ENCODE measurements around the gene CAMTA1. TPM values are rescaled to one million over a fixed set of nuclear protein-coding genes. Genes with fewer than 3 reads are reported as not detected.

The CAMTA1 gene
- total RNA-seq, 2 donors from 2014 or later, result 55.3 to 69.5 TPM

DNA sequence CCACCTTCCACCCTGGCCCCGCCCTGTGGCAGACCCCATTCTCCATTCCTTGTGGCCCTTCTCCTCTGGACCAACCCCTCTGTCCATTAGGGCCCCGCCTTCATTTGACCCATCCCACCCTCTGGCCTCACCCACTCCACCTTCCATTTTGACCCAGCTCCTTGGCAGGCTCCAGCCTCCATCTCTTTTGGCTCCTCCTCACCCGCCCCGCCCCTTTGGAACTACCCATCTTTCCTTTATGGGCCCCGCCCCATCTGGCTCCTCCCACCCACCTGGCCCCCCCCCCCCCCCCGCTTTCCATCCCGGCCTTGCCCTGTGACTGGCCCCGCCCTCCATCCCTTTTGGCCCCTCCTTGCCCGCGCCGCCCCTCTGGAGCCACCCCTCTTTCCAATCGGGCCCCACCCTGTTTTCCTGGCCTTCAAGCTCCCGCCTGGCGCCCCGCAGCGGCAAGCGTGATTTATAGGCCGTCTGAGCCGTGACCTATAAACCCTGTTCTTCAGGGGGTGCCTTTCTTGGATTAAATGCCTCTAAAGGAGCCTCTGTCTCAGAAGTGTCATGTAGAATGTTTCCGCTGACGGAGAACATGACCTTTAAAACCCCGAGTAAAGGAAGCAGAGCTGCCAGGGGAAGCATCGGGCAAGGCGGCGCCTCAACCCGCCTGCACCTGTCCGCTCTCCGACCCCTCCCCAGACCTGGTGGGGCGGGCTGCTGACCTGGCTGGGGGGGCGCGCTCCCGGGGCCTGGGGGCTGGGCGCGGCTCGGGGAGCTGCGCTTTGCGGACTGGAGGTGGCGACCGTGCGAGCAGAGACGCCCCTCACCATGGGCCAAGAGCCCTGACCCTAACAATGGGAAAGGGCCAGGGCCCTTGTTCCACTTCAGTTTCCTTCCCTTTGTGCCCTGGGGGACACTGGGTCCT is 178.0 kb downstream of the CAMTA1 start:
- no peaks in the 10 kb centered on the region for H3K9me3 ChIP-seq (ENCODE audit: control insufficient read depth, low read length, poor library complexity, severe bottlenecking)
- peaks cover 64% of the 10 kb centered on the region for H3K27me3 Mint-ChIP-seq
- ATAC-seq (peak; percentile 53), DNase-seq (peak in 2 of 3 donors; percentile 30 to 37)
- H3K4me1 Mint-ChIP-seq, result peaks cover 15% of the 10 kb centered on the region
- no peaks in the 10 kb centered on the region for H3K36me3 Mint-ChIP-seq (ENCODE audit: low read depth)
- H3K4me3 Mint-ChIP-seq, result peak overlapping the region; percentile 88
- H3K27ac Mint-ChIP-seq, result no peak overlapping the region

DNA sequence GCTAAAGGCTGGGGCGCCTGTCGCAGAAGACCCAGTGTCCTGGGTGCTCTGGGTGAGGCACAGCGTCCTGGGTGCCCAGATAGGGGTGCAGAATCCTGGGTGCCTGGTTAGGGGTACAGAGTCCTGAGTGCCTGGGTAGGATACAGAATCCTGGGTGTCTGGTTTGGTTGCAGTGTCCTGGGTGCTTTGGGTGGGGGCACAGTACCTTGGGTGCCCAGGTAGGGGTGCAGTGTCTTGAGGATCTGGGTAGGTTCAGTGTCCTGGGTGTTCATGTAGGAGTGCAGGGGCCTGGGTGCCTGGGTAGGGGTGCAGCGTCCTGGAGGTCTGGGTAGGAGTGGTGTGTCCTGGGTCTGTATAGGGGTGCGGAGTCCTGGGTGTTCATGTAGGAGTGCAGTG is 178.7 kb downstream of the CAMTA1 start:
- ATAC-seq, result no peak
- Mint-ChIP-seq H3K4me3 (peak overlapping the region; percentile 71), H3K27me3 (peaks cover 70% of the 10 kb centered on the region), H3K27ac (no peak overlapping the region), H3K36me3 (ENCODE audit: low read depth) (peaks cover 2% of the 10 kb centered on the region), H3K4me1 (peaks cover 21% of the 10 kb centered on the region)
- H3K9me3 ChIP-seq (ENCODE audit: control insufficient read depth, low read length, poor library complexity, severe bottlenecking), result no peaks in the 10 kb centered on the region
- DNase-seq, result no peak

DNA sequence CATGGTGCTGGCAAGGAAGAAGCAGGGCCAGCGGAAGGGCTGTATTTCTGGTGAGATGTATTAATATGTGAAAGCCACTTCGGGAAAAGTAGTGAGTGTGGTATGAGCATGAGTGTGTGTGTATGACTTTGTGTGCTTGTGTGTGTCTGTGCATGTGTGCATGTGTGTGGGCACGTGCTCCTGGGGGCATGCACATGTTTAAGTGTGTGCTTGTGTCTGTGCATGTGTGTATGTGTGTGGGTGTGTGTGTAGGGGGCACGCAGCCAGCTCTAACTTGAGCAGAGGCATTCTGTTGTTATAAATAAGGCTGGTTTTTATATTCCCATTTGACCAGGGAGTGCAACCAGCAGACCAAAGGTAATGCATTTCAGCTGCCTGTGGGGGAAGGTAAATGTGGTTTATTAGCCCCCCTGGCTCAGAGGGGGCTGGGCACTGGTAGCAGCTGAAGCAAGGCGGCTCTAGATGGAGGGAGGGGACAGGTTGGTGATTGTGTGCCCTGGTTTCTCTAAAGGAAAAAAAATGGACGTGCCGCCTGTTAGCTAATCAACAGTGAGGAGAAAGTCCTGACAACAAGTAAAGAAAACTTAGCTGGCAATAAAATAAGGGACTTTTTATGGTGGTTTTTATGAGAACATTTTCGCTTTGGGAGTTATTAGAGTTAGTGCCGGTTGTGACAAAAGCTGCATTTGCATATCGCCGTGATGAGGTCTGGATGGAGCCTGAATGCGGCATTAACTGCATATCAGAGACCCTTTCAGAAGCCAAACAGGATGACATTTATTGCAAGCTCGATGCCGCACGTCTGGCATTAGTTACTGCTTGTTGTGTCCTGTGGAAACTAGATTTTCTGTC is 180.1 kb downstream of the CAMTA1 start:
- no peaks in the 10 kb centered on the region for H3K9me3 ChIP-seq (ENCODE audit: control insufficient read depth, low read length, poor library complexity, severe bottlenecking)
- ATAC-seq, result no peak
- H3K4me1 Mint-ChIP-seq, result peaks cover 29% of the 10 kb centered on the region
- H3K36me3 Mint-ChIP-seq (ENCODE audit: low read depth), result peaks cover 2% of the 10 kb centered on the region
- DNase-seq, result no peak
- peaks cover 64% of the 10 kb centered on the region for H3K27me3 Mint-ChIP-seq
- H3K4me3 Mint-ChIP-seq, result no peak overlapping the region
- peak overlapping the region; percentile 16 for H3K27ac Mint-ChIP-seq

DNA sequence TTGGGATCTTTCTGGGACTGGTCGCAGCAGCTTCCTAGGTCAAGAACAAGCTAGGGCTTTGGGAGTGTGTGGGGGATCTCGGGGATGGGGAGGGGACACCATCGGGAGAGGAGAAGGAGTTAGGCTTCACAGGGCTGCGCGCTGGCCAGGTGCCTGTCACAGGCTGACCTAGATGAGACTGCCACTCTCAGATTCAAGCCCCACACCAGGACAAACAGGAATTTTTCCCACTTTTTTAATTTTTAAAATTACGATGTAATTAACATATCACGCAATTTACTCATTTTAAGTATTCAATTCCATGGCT is 180.6 kb downstream of the CAMTA1 start:
- no peak for ATAC-seq
- H3K4me1 Mint-ChIP-seq, result peaks cover 29% of the 10 kb centered on the region
- H3K27ac Mint-ChIP-seq, result no peak overlapping the region
- H3K9me3 ChIP-seq (ENCODE audit: control insufficient read depth, low read length, poor library complexity, severe bottlenecking), result no peaks in the 10 kb centered on the region
- peaks cover 58% of the 10 kb centered on the region for H3K27me3 Mint-ChIP-seq
- peaks cover 2% of the 10 kb centered on the region for H3K36me3 Mint-ChIP-seq (ENCODE audit: low read depth)
- no peak for DNase-seq
- H3K4me3 Mint-ChIP-seq, result no peak overlapping the region

DNA sequence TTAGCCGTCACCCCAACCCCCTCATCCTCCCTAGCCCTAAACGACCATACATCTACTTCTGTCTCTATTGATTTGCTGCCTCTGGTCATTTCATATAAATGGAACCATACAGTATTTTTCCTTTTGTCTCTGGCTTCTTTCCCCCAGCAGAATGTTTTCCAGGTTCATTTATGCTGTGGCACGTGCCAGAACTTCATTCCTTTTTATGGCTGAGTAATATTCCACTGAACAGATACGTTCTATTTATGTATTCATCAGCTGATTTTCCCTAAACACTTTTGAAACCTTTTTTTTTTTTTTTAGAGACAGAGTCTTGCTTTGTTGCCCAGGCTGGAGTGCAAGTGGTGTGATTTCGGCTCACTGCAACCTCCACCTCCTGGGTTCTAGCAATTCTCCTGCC is 181.1 kb downstream of the CAMTA1 start:
- DNase-seq (no peak), ATAC-seq (no peak)
- Mint-ChIP-seq H3K36me3 (ENCODE audit: low read depth) (peaks cover 2% of the 10 kb centered on the region), H3K4me3 (no peak overlapping the region), H3K4me1 (peaks cover 29% of the 10 kb centered on the region), H3K27ac (no peak overlapping the region), H3K27me3 (peaks cover 58% of the 10 kb centered on the region)
- H3K9me3 ChIP-seq (ENCODE audit: control insufficient read depth, low read length, poor library complexity, severe bottlenecking), result no peaks in the 10 kb centered on the region

DNA sequence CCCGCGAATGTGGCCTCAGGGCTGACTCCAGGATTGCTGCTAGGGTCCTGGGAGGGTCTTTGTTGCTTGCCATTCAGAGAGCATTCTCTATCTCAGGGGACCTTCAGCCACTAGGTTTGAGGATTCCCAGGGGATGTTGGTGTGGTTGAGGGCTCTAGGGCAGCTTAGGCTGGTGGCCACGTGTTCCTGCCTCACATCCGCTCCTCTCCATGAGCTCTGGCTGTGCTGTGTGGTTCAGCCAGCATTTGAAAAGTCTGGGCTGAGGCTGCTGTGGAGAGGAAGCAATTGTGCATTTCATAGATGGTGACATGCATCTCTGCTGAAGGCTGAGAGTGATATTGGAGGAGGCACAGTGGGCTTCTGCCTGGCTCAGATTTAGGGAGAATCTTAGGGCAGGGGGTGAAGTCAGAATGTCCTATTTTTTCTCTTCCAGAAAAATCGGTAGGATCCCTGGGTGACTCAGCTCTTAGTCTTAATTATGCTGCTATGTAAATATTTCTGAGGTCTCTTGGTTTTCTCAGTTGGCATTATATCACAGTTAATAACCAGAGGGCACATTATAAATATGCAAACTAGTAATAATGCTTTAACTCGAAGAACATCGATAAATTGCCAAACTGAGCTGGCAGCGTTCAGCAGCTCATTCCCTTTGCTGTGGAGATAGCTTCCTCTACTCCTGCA is 182.3 kb downstream of the CAMTA1 start:
- no peak for ATAC-seq
- peaks cover 29% of the 10 kb centered on the region for H3K4me1 Mint-ChIP-seq
- H3K27me3 Mint-ChIP-seq, result peaks cover 70% of the 10 kb centered on the region
- no peak overlapping the region for H3K27ac Mint-ChIP-seq
- H3K4me3 Mint-ChIP-seq, result peak overlapping the region; percentile 57
- H3K36me3 Mint-ChIP-seq (ENCODE audit: low read depth), result peaks cover 2% of the 10 kb centered on the region
- no peak for DNase-seq
- H3K9me3 ChIP-seq (ENCODE audit: control insufficient read depth, low read length, poor library complexity, severe bottlenecking), result no peaks in the 10 kb centered on the region

DNA sequence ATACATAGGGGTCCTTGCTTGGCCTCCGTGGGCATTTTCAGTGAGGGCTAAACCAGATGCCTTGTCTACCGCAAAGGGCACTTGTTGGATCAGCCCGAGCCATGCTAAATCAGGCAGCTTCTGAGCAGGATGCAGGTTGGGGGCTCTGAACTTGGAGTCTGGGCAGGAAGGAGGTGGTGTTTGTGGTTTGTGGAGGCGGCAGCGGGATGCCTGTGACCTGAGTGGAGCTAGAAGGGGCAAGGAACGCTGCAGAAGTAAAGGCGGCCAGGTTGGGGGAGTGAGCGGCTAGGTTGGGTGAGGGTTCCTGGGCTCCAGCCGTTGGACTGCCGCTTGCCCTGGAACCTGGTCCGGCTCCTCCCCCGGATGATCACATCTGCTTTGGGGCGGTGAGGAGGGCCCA is 183.9 kb downstream of the CAMTA1 start:
- no peak for ATAC-seq
- peaks cover 23% of the 10 kb centered on the region for H3K4me1 Mint-ChIP-seq

DNA sequence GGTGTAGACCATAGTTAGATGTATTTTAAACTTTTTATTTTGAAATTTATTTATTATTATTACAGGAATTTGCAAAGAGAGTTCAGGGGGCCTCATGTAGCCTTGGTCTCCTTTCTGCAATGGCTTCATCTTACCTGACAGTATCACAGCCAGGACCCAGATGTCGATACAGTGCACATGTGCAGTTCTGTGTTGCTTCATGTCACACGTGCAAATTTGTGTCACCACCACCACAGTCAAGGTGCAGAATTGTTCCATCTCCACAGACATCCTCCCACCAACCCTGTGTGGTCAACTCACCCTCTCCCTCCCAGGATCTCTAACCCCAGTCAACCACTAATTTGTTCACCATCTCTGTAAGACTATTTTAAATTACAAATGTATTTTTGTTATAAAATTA is 184.5 kb downstream of the CAMTA1 start:
- ATAC-seq (no peak), DNase-seq (no peak)
- Mint-ChIP-seq H3K36me3 (ENCODE audit: low read depth) (peaks cover 2% of the 10 kb centered on the region), H3K4me3 (no peak overlapping the region), H3K4me1 (peaks cover 21% of the 10 kb centered on the region), H3K27ac (no peak overlapping the region), H3K27me3 (peaks cover 76% of the 10 kb centered on the region)
- H3K9me3 ChIP-seq (ENCODE audit: control insufficient read depth, low read length, poor library complexity, severe bottlenecking), result no peaks in the 10 kb centered on the region

More for the DNA sequence above, 183.9 kb downstream of the CAMTA1 start:
- Mint-ChIP-seq H3K36me3 (ENCODE audit: low read depth) (peaks cover 2% of the 10 kb centered on the region), H3K4me3 (no peak overlapping the region), H3K27ac (no peak overlapping the region), H3K27me3 (peaks cover 81% of the 10 kb centered on the region)
- no peaks in the 10 kb centered on the region for H3K9me3 ChIP-seq (ENCODE audit: control insufficient read depth, low read length, poor library complexity, severe bottlenecking)
- no peak for DNase-seq

DNA sequence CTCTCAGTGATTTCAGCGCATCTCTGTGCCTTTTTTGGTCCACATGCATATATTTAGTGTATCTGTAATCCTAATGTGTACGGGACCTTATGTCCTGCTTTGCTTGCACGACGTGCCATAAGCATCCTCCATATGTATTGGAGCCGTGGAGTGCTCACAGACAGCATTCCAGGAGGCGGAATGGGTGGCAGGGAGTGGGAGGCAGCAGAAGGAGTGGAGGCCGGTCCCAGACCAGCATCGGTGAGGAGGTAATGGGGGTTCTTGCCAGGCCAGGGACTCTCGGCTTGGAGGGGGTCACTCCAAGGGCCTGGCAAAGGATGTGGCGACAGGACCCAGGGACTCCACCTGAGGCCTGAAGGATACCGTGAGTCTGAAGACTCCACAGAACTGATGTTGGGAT is 185.0 kb downstream of the CAMTA1 start:
- no peak overlapping the region for H3K4me3 Mint-ChIP-seq
- ATAC-seq (no peak), DNase-seq (no peak)
- peaks cover 17% of the 10 kb centered on the region for H3K4me1 Mint-ChIP-seq
- H3K9me3 ChIP-seq (ENCODE audit: control insufficient read depth, low read length, poor library complexity, severe bottlenecking), result no peaks in the 10 kb centered on the region
- peaks cover 76% of the 10 kb centered on the region for H3K27me3 Mint-ChIP-seq
- H3K27ac Mint-ChIP-seq, result no peak overlapping the region
- peaks cover 2% of the 10 kb centered on the region for H3K36me3 Mint-ChIP-seq (ENCODE audit: low read depth)

DNA sequence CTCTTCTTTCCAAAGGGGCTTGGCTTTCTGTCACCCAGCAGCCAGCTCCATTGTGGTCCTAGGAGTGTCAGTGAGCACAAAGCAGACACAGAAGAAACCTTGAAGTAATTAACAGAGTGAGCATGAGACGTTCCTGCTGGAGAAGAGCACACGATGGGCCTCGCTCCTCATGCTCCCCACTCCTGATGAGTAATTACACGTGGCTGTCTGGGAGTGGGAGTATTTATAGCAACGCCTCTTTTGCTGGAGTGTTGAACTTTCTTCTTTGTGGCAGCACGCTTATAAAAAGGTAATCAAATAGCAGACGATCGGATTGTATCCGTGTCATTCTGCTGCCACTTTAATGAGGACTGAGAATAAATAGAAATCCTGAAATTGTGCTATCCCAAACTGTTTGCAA is 185.8 kb downstream of the CAMTA1 start:
- ATAC-seq, result no peak
- Mint-ChIP-seq H3K4me3 (no peak overlapping the region), H3K27me3 (peaks cover 73% of the 10 kb centered on the region), H3K27ac (no peak overlapping the region), H3K4me1 (peaks cover 19% of the 10 kb centered on the region), H3K36me3 (ENCODE audit: low read depth) (peaks cover 5% of the 10 kb centered on the region)
- H3K9me3 ChIP-seq (ENCODE audit: control insufficient read depth, low read length, poor library complexity, severe bottlenecking), result no peaks in the 10 kb centered on the region
- no peak for DNase-seq

DNA sequence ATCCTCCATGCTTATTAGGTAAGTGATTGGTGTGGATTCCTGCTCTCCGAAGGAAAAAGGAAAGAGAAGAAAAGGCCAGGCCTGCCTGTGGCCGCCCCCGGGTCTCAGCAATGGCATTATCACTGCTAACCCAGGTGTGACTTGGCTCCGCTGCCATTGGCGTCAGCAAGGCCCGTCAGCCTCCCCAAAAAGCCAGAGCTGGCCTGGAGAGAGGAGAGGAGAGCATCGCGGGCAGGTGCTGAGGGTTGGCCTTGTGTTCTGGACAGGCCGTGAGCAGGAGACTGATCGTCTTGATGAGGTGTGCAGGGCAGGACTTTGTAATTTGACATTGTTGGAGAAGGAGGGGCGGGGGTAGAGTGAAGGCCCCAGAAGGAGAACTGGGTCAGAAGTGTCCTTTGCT is 186.4 kb downstream of the CAMTA1 start:
- no peak for ATAC-seq
- DNase-seq, result no peak
- Mint-ChIP-seq H3K27ac (no peak overlapping the region), H3K36me3 (ENCODE audit: low read depth) (peaks cover 6% of the 10 kb centered on the region), H3K4me1 (peaks cover 19% of the 10 kb centered on the region), H3K27me3 (peaks cover 73% of the 10 kb centered on the region), H3K4me3 (no peak overlapping the region)
- H3K9me3 ChIP-seq (ENCODE audit: control insufficient read depth, low read length, poor library complexity, severe bottlenecking), result no peaks in the 10 kb centered on the region

DNA sequence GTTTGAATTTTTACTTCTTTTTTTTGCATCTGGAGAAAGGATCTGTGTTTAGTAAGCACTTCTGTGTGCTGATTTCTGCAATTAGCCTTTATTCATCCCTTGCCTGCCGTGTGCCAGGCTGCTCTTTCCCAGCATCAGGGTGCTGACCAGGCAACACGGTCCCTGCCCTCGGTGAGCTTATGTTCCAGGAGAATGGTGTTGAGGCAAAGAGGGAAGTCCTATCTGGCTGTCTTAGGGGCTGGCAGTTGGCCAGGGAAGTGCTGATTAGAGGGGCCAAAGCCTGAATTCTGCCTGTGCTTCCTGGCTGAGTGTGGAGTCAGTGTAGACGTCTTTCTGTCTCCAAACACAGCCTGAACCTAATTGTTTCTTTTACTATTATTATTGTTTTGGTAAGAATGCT is 187.1 kb downstream of the CAMTA1 start:
- ATAC-seq, result no peak
- peaks cover 67% of the 10 kb centered on the region for H3K27me3 Mint-ChIP-seq
- no peak overlapping the region for H3K4me3 Mint-ChIP-seq

More for the DNA sequence above, 187.1 kb downstream of the CAMTA1 start:
- peaks cover 17% of the 10 kb centered on the region for H3K4me1 Mint-ChIP-seq
- peaks cover 6% of the 10 kb centered on the region for H3K36me3 Mint-ChIP-seq (ENCODE audit: low read depth)
- DNase-seq, result no peak
- H3K27ac Mint-ChIP-seq, result no peak overlapping the region
- no peaks in the 10 kb centered on the region for H3K9me3 ChIP-seq (ENCODE audit: control insufficient read depth, low read length, poor library complexity, severe bottlenecking)
